GM19397 (cell line): ENCODE data around the gene PSG11.
"Not testable (repeated sequence)": the region's sequence is repeated elsewhere in the genome, so short reads cannot be mapped to it uniquely, and the experiment has no call there.

Experiments
- ATAC-seq: cut with Tn5 transposase; IDR thresholded peaks from one replicate; pipeline ENCODE4 v1.9.1; 2021; ENCODE audit warnings: mild to moderate bottlenecking, moderate library complexity; ENCODE audit not compliant: unreplicated experiment

PSG11 gene

DNA sequence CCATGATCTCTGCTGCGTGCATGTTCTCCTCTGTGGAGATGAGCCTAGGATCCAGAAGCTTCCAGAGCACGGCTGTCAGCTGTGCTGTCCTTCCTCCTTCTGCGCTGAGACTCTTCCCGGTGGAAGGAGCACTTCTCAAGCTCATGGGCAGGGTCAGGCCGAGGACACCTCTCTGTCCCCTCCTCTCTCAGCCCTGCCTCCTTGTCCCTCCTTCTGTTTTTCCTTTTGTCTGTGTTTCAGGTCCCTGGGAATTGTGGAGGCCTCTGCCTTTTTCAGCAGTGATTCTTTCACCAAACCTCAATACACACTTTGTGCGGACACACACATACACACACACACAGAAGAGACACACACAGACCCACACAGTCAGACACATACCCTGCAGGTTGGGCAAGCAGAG lies at the start of gene PSG11:
TSS of gene PSG11 (minus strand) at position 101 of the 400 bp plus-strand sequence. CDS start at position 4, 97 bp downstream.
- ATAC-seq: not testable (repeated sequence)

DNA sequence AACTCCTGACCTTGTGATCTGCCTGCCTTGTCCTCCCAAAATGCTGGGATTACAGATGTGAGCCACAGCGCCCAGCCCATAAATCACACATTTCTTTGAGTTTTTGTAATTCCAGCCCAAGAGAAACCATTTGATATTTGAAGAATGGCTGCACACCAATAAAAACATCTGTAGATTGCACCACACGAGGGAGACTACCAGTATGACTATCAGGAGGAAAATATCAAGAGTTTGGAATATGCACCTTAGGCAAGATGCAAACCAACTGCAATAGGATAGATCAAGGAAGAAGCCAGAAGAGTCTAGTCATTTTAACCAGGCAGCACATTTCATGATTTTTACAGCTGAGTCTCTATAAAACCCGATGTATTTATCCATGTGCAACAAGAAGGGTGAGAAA lies 36.1 kb upstream of the PSG11 start:
- ATAC-seq: not testable (repeated sequence)

DNA sequence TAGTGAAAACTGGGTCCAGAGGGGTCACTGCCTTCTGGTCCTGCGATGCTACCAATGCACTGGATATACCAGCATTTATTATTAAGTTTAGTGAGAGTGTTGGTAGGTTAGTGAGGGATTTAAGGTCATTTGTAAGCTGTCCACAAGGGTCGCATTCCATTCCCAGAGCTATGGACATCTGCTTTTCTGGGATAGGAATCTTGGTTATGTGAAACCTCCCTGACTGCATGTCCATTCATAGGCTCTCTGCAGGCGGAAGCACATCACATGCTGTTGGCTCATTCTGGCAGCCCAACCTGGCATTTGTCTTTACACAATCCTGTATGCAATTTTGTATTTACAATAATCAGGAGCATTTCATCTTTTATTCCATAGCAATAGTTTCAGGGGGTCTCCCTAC lies 35.1 kb upstream of the PSG11 start:
- ATAC-seq: not testable (repeated sequence)

DNA sequence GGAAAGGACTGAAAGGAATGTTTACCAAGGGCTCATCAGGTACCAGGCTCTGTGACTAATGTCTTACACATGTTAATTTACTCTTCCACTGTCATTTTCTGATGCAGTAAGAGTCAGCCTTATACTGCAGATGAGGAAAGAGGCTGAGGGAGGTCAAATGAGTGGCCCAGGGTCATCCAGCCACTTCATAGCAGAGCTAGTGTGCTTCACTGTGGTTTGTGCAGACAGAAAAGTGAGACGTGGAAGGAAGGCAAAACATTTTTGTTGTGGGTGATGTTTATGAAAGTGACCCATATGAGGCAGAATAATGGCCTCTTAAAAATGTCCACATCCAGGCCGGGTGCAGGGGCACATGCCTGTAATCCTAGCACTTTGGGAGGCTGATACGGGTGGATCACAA lies 34.0 kb upstream of the PSG11 start:
- not testable (repeated sequence) for ATAC-seq

DNA sequence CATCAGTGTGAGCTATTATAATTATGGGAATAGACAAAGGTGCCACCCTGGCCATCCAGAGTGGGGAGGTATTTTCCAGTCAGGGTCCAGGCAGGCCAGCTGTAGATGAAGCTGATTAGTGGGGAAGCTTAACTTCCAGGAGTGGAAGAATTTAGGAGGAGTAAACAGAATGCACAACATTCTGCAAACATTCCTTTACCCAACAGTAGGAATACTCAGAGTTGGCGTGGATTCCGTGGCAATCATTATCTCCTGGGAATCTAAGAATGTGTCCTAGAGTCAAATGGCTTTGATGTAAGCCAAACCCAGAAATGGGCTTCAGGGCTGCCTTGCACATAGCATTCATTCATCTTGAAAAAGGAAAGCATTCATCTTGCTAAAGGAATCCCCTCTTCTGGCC lies 33.2 kb upstream of the PSG11 start:
- ATAC-seq: not testable (repeated sequence)

DNA sequence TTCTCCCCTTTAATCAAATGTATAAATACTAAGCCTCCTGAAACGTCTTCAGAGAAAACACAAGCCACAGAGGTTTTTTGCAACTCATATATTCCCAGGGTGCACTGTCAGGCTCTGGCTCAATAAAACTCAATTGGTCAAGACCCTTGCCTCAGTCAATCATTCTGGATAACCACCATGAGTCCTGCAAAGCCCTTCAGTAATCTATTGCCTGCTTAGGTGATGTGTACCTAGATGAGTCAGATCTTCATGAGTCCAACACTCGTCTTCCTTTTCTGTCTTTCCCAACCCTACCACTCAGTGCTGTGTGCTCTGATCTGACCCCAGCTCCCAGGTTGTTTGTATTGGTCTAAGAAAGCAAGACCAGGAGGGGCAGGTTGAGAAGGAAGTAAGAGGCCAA lies 32.2 kb upstream of the PSG11 start:
- not testable (repeated sequence) for ATAC-seq

DNA sequence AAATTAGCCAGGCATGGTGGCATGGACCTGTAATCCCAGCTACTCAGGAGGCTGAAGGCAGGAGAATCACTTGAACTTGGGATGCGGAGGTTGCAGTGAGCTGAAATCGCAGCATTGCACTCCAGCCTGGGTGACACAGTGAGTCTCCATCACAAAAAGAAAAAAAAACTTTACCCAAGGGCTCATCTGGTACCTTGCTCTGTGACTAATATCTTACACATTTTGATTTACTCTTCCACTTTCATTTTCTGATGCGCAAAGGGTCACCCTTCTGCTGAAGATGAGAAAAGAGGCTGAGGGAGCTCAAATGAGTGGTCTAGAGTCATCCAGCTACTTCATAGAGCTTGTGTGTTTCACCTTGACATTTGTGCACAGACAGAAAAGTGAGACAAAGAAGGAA lies 21.7 kb upstream of the PSG11 start:
- ATAC-seq: not testable (repeated sequence)

DNA sequence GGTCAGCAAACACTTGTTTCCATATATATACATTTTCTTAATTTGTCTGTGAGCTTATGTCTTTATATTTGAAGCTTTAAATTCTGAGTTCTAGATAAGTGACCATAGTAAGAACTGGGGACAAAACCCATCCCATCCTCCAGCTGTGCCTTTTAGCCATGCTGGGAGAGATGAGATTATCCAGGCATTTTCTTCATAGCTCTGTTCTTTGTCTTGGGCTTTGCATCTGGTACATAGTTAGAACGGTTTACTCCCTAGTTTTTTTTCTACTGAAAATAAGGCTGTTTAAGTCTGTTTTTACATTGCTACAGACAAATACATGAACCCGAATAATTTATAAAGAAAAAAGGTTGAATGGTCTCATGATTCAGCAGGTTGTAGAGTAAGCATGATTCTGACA lies 20.3 kb upstream of the PSG11 start:
- ATAC-seq: not testable (repeated sequence)

DNA sequence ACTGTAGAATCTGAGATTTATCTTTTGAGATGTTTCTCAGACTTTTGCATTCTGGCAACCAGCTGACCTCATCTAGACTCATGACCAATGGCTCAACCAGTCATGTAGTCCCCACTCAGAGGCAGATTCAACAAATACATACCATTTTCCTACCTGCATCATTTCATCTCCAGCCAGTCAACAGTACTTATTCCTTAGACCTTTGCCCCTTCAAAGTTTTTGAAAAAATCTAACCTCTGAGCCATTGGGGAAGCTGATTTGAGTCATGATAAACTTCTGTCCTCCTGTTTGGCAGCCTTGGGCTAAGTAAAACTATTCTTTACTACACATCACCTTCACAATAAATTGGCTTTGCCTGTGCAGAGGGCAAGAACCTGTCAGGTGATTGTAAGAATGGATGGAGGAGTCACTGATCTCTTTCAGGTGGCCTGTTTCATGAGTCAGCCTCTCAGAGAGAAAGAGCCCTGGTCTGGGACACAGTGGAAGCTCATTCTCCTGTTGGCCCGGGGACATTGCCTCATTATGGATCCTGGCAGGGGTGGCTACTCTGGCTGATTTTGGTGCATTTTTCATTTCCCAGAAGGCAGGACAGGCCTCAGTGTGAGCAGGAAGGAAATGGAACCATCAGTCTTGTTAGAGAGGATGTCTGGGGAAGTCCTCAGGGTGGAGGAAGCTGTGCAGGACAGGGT lies 17.4 kb upstream of the PSG11 start:
- not testable (repeated sequence) for ATAC-seq

DNA sequence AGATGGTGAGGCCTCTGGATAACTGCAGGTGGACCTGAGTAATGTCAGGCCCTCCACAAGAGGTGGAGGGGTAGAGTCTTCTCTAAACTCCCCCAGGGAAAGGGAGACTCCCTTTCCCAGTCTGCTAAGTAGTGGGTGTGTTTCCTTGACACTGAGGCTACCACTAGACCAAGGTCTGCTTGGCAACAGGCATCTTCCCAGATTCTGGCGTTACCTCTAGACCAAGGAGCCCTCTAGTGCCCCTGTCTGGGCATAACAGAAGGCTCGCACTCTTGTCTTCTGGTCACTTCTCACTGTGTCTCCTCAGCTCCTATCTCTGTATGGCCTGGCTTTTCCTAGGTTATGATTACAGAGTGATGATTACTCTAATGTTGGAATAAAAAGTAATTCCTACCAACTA lies 5.4 kb upstream of the PSG11 start:
- not testable (repeated sequence) for ATAC-seq

DNA sequence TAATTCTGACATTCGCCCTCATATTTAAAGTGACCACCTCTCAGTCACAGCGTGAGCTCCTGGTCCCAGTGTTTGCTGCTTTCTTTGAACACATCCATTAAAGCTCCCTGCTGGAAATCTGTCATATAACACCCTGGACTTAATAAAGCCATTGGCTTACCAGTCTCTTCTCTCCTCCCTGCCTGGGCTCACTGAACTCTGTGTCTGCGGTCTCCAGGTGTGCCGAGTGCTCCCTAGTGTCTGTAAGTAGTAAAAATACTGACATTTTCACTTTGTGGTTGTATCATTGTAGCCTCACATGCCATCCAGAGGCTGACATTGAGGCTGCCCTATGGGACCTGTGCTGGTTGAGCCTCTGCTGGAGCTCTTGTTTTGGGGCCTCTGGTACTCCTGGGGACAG lies 2.6 kb upstream of the PSG11 start:
- no peak for ATAC-seq

DNA sequence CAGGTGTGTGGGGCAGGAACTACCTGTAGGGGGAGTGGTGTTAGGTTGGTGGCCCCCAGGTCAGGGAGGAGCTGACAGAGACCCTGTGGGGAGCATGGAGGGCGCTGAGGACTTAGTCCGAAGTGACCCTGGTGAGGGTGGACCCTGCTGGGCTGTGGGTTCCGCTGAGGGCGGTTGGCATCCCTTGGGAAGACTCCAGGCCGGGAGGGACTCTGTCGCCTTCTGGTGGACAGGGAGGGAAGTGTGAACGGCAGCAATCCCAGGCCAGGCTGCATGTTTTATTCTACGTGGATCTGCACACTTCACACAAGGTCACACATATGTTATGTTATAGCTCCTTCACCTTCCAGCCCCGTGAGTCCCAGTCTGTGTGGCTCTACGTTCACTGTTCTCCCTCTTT lies 1.7 kb upstream of the PSG11 start:
- ATAC-seq: not testable (repeated sequence)

DNA sequence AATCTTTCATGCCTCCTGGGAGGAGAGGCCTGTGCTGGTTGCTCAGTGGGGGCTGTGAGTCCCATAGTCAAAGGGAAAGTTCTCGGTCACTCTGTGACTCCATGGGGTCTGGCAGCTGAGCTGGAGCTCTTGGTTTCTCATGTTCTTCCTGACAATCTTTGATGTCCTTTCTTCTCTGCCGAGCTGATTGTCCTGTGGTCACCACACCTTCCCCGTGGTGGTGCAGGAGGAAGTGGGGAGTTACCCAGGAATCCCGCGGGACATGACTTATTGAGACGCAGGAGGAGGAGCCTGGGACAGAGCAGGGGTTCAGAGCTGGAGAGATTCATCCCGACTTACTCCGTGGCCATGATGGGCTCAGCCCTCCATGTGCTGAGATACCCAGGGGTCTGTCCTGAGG lies 792 bp upstream of the PSG11 start:
- not testable (repeated sequence) for ATAC-seq

DNA sequence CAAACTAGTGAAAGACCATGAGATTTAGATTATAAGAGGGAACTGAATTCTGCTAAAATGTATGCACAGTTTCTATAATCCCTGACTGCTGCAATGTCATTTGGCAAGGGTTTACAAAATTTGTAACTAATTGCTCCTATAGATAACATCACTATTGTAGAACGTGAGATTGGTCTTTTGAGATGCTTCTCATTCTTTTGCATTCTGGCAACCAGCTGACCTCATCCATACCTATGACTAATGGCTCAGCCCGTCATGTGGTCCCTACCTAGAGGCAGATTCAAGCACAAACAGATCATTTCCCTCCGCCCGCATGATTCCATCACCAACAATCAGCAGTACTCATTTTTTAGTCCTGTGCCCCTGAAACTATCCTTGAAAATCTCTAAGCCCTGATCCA lies 4.2 kb downstream of the PSG11 start:
- not testable (repeated sequence) for ATAC-seq

DNA sequence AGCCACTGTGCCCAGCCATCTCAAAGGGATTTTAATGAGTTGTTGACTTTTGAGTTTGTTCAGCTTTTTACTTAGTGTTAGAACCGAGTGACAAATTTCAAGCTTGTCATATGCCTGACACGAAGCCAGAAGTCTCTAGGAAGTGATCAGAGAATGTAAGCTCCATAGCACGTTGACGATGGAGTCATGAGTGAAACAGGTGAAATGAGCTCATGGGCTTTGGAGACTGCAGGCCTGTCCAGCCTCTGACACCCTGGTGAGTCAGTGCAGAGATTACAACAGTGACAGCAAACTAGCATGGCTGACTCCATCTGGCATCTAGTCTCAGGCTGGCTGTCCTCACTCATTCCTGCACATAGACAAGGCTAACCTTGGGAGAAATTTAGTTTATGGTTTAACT lies 4.6 kb downstream of the PSG11 start:
- ATAC-seq: not testable (repeated sequence)

DNA sequence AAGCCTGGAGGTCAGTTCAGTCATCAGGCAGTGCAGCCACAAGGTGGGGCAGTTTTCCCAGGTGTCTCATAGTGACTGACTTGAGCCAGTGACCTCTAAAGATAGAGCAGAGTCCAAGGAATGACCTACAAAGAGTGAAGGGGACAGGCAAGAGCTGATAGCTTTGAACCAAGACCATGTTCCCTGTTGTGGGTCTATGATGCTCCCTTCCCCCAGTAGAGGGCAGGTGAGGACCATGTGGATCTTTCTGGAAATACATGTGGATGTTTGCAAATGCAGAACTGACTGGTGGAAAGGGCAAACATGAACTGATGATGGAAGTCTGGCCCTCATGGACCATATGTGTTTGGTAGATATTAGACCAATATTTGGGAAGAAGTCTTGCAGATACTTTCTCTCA lies 6.7 kb downstream of the PSG11 start:
- ATAC-seq: not testable (repeated sequence)

DNA sequence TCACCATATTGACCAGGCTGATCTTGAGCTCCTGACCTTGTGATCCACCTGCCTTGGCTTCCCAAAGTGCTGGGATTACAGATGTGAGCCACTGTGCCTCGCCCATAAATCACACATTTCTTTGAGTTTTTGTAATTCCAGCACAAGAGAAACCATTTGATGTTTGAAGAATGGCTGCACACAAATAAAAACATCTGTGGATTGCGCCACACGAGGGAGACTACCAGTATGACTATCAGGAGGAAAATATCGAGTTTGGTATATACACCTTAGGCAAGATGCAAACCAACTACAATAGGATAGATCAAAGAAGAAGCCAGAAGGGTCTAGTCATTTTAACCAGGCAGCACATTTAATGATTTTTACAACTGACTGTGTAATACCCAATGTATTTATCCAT lies 20.4 kb downstream of the PSG11 start:
- not testable (repeated sequence) for ATAC-seq

DNA sequence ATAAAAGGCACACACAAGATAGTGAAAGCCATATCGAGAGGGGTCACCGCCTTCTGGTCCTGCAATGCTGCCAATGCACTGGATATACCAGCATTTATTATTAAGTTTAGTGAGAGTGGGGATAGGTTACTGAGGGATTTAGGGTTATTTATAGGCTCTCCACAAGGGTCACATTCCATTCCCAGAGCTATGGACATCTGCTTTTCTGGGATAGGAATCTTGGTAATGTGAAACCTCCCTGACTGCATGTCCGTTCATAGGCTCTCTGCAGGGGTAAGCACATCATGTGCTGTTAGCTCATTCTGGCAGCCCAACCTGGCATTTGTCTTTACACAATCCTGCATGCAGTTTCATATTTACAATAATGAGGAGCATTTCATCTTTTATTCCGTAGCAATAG lies 21.4 kb downstream of the PSG11 start:
- ATAC-seq: not testable (repeated sequence)

DNA sequence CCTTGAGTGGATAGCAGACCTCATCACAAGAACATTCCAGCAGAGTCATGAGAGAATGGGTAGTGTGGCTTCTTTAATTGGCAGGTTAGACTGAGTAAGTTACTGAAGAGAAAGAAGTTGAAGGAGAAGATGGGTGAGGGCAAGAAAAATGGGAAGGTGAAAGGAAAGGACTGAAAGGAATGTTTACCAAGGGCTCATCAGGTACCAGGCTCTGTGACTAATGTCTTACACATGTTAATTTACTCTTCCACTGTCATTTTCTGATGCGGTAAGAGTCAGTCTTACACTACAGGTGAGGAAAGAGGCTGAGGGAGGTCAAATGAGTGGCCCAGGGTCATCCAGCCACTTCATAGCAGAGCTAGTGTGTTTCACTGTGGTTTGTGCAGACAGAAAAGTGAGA lies 22.6 kb downstream of the PSG11 start:
- ATAC-seq: not testable (repeated sequence)

DNA sequence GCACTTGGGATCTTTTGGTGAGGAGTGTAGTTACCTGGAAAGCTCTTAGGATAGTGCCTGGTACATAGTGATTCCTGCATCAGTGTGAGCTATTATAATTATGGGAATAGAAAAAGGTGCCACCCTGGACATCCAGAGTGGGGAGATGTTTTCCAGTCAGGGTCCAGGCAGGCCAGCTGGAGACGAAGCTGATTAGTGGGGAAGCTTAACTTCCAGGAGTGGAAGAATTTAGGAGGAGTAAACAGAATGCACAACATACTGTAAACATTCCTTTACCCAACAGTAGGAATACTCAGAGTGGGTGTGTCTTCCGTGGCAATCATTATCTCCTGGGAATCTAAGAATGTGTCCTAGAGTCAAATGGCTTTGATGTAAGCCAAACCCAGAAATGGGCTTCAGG lies 23.3 kb downstream of the PSG11 start:
- ATAC-seq: not testable (repeated sequence)

DNA sequence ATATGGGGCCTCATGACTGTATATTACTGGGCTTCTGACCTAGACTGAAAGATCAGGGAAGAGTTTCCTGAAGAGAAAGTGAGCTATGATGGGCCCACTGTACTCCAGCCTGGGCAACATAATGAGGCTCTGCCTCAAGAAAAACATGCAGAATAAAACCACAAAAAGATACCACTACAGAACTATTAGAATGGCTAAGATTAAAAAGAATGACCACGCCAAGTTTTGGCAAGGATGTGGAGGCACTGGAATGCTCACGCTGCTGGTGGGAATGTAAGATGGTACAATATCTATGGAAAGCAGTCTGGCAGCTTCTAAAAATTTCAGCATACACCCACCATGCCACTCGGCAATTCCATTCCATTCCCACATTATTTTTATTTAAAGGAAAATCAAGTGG lies 30.1 kb downstream of the PSG11 start:
- ATAC-seq: not testable (repeated sequence)

DNA sequence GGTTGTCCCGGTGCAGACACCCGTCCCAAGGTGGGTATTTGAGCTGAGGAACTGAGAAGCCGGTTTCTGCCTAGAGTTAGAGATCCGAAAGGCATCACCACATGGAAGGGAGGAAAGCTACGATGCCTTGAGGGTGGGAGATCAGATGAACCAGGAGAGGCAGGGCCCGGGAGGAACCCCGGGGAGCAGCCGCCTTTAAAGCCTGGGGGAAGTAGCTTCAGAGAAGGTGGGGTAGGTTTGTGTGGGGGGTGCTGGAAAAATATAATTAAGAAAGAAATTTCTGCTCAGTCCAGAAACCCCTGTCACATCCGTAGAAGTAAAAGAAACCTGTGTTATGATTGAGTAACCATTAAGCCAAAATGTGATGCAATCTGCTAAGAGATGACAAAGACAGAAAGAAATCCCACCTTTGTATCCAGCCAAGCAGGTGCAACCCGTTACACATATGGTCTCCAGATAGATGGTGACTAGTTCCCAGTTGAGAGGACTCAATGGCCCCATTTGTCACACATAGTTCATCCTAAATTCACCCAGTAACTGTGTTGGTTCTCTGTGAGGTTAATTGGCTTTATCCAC lies 34.2 kb downstream of the PSG11 start:
- not testable (repeated sequence) for ATAC-seq

DNA sequence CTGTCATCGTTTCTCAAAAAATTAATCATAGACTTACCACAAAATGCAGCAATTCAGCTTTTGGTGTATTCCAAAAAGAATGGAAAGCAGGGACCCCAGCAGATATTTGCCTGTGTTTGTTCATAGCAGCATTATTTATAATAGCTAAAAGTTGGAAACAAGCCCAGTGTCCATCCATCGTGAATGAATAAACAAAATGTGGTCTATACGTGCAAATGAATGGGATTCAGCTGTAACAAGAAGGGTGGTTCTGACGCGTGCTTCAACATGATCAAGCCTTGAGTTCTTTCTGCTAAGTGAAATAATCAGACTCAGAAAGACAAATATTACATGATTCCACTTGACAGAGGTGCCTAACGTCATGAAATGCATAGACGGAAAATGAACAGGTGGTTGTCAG lies 36.4 kb downstream of the PSG11 start:
- ATAC-seq: no peak
